Panc1 (cell line): Measurements from ENCODE around the gene WDR93. TPM values are rescaled to one million over a fixed set of nuclear protein-coding genes. Genes with fewer than 3 reads are reported as not detected.

Experiments
- ATAC-seq: fragments of 200-7000 bp; cut with Tn5 transposase; 2 replicates; pipeline ENCODE4 v1.9.1; 2020; ENCODE audit warnings: mild to moderate bottlenecking, moderate library complexity
- BruUV-seq: library from RNA; stranded (reverse); fragments of 400-500 nt; replicated peaks from 2 replicates; lab custom pipeline; 2021; lab: Mats Ljungman, UMichigan
- CTCF ChIA-PET: fragments of 300-600 bp; sonication (Branson Sonifier 250); formaldehyde crosslinking; loops from one replicate; lab custom pipeline; 2022; ENCODE audit warnings: antibody characterized with exemption; lab: Charles Lee
- POLR2A ChIA-PET: fragments of 300-600 bp; sonication (Branson Sonifier 250); formaldehyde crosslinking; loops from one replicate; lab custom pipeline; 2022; ENCODE audit warnings: antibody characterized with exemption; lab: Charles Lee
- DNase-seq: peaks from one replicate; pipeline ENCODE4 v3.0.0-alpha.2; 2010; ENCODE audit warnings: low read depth, low spot score
- H3K27ac ChIP-seq: 2 replicates; pipeline ENCODE4 v1.5.1; 2011; ENCODE audit warnings: mild to moderate bottlenecking, low read length, inconsistent platforms
- H3K27me3 ChIP-seq: fragments of 200-500 bp; sonication (Bioruptor generic); 2 replicates; pipeline ENCODE4 v1.6.0; 2014; ENCODE audit warnings: low read length, inconsistent platforms; ENCODE audit not compliant: control insufficient read depth, insufficient read depth
- H3K36me3 ChIP-seq: fragments of 200-500 bp; sonication (Bioruptor generic); 2 replicates; pipeline ENCODE4 v1.5.1; 2014; ENCODE audit warnings: inconsistent platforms, mild to moderate bottlenecking, low read length, moderate library complexity; ENCODE audit not compliant: control insufficient read depth, insufficient read depth
- H3K4me1 ChIP-seq: 2 replicates; pipeline ENCODE4 v1.5.1; 2011; ENCODE audit warnings: inconsistent platforms, mild to moderate bottlenecking, low read length, moderate library complexity; ENCODE audit not compliant: control insufficient read depth, insufficient read depth
- H3K4me3 ChIP-seq, 2 experiments: 2 replicates each; pipeline ENCODE4 v1.5.1; 2011 to 2012; ENCODE audit warnings: low read depth in 2 of 2, low read length in 2 of 2, mild to moderate bottlenecking in 2 of 2, inconsistent platforms in 1 of 2, moderate library complexity in 1 of 2
- H3K9me3 ChIP-seq: fragments of 200-500 bp; sonication (Bioruptor generic); 2 replicates; pipeline ENCODE4 v1.5.1; 2014; ENCODE audit warnings: low read depth, mild to moderate bottlenecking, inconsistent platforms, low read length, moderate library complexity; ENCODE audit not compliant: control insufficient read depth, insufficient read depth
- POLR2AphosphoS5 ChIP-seq: IDR thresholded peaks from 2 replicates; pipeline ENCODE4 v1.6.1; 2012; ENCODE audit warnings: mild to moderate bottlenecking, low read depth, low read length, moderate library complexity
- REST ChIP-seq, 2 experiments: IDR thresholded peaks; 2 replicates each; pipeline ENCODE4 v1.6.1; 2011 to 2012; ENCODE audit warnings: low read depth in 2 of 2, control low read depth in 1 of 2, low read length in 1 of 2, mild to moderate bottlenecking in 1 of 2, moderate library complexity in 1 of 2; ENCODE audit not compliant: insufficient read depth in 1 of 2
- SIN3A ChIP-seq: IDR thresholded peaks from 2 replicates; pipeline ENCODE4 v1.6.1; 2012; ENCODE audit warnings: low read depth, mild to moderate bottlenecking, low read length, moderate library complexity, borderline replicate concordance; ENCODE audit not compliant: insufficient read depth
- TCF7L2 ChIP-seq: IDR thresholded peaks from 2 replicates; pipeline ENCODE4 v1.6.1; 2011; ENCODE audit warnings: mild to moderate bottlenecking, low read depth, low read length, inconsistent platforms
- in situ Hi-C: cut with HindIII; loops from 2 replicates; pipeline ENCODE4 v1.10.0; 2016; ENCODE audit warnings: low sequenced_read_pairs, low pct_unique_long_range_greater_than_20kb
- intact Hi-C: fragments of 100-400 bp; cut with micrococcal nuclease; formaldehyde crosslinking; loops from one replicate; pipeline ENCODE4 v1.10.0; 2022; ENCODE audit not compliant: unreplicated experiment
- total RNA-seq: library from RNA; stranded (reverse); gene quantifications from one replicate; pipeline ENCODE4 v1.2.1, GENCODE V29; 2021; ENCODE audit not compliant: unreplicated experiment
- TF ChIP-seq, protein P1 (sequence below): fragments of 450-650 bp; IDR thresholded peaks from 2 replicates; pipeline ENCODE4 v1.5.1; 2017; ENCODE audit warnings: mild to moderate bottlenecking

WDR93 gene
- total RNA-seq, 1 experiment from 2014 or later, result 0.18 TPM

DNA sequence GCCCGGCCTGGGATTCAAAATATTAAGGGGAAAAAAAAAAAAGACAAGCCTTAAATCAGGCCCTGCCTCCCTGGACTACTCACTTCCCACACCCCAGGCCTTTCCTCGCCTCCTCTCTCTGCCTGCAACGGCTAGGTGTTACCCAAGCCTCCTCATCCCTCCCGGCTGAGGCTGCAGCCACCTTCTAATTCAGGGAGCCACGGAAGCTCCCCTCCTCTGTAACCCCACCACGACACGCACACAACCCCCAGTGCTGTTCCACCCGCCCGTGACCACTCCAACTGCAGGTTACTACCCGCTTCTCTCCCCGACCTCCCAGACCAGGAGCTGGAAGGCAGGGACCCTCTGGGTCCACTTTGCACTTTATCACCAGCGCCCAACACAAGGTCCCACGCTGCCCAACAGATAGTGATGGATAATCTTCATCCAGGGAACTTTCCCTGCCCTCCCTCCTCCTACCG, 36.3 kb upstream of the WDR93 start:
- Histone ChIP-seq H3K27ac (no peak overlapping the region), H3K4me1 (no peaks in the 10 kb centered on the region), H3K9me3 (no peaks in the 10 kb centered on the region), H3K36me3 (no peaks in the 10 kb centered on the region), H3K27me3 (no peaks in the 10 kb centered on the region; the same call in 1 of the 2 replicates), H3K4me3 (peak overlapping the region; percentile 59 to 60)
- BruUV-seq, result no TSS peak
- intact Hi-C loops (no loop called here), in situ Hi-C loops (no loop called here)
- TF ChIP-seq, protein P1, sequence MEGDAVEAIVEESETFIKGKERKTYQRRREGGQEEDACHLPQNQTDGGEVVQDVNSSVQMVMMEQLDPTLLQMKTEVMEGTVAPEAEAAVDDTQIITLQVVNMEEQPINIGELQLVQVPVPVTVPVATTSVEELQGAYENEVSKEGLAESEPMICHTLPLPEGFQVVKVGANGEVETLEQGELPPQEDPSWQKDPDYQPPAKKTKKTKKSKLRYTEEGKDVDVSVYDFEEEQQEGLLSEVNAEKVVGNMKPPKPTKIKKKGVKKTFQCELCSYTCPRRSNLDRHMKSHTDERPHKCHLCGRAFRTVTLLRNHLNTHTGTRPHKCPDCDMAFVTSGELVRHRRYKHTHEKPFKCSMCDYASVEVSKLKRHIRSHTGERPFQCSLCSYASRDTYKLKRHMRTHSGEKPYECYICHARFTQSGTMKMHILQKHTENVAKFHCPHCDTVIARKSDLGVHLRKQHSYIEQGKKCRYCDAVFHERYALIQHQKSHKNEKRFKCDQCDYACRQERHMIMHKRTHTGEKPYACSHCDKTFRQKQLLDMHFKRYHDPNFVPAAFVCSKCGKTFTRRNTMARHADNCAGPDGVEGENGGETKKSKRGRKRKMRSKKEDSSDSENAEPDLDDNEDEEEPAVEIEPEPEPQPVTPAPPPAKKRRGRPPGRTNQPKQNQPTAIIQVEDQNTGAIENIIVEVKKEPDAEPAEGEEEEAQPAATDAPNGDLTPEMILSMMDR, result no peak
- TF ChIP-seq SIN3A, result no peak
- TF ChIP-seq POLR2AphosphoS5, result no peak
- TF ChIP-seq REST (IDR thresholded peaks at IDR 0.05; ENCODE audit: insufficient read depth in 1 of 2, low read depth in 2 of 2, low read length in 1 of 2), result no peak
- no peak for TF ChIP-seq TCF7L2
- ChIA-PET CTCF (no interaction called here), POLR2A (no interaction called here)
- ATAC-seq (no peak), DNase-seq (no peak)

GRCh38 chr15:89654847-89655805, 35.5 kb upstream of the WDR93 start, which contains the start of gene KIF7:
Gene KIF7 (minus strand): TSS chr15:89655467. CDS start chr15:89652930, 2,537 bp downstream.
- ChIA-PET POLR2A (no interaction called here), CTCF (no interaction called here)
- no peaks in the 10 kb centered on the region for H3K9me3 ChIP-seq
- TF ChIP-seq SIN3A, result no peak
- TF ChIP-seq POLR2AphosphoS5, result no peak
- no peak for TF ChIP-seq TCF7L2
- TF ChIP-seq, protein P1, result no peak
- intact Hi-C loops, result no loop called here
- H3K27ac ChIP-seq, result peak within 1 kb of the TSS; percentile 35; the same call in 1 of the 2 replicates
- H3K36me3 ChIP-seq, result no peaks in the 10 kb centered on the region
- H3K4me1 ChIP-seq, result no peaks in the 10 kb centered on the region
- H3K27me3 ChIP-seq, result no peaks in the 10 kb centered on the region; the same call in 1 of the 2 replicates
- ATAC-seq (peak; percentile 82), DNase-seq (no peak)
- no TSS peak for BruUV-seq
- in situ Hi-C loops, result no loop called here
- peak within 1 kb of the TSS; percentile 59 to 60 for H3K4me3 ChIP-seq
